WTC11 (cell line): ENCODE data around the gene CDK8. TPM values are rescaled to one million over a fixed set of nuclear protein-coding genes. Genes with fewer than 3 reads are reported as not detected.

ENCODE experiments used
- ATAC-seq: fragments of 200-7000 bp; cut with Tn5 transposase; 2 replicates; pipeline ENCODE4 v1.10.0; 2021; ENCODE audit warnings: mild to moderate bottlenecking, moderate library complexity
- CTCF ChIA-PET: fragments of 300-600 bp; sonication (Branson Sonifier 250); formaldehyde crosslinking; loops from one replicate; lab custom pipeline; 2021; ENCODE audit warnings: antibody characterized with exemption; lab: Charles Lee
- POLR2A ChIA-PET: fragments of 350-600 bp; sonication (Branson Sonifier 250); formaldehyde crosslinking; loops from one replicate; lab custom pipeline; 2021; ENCODE audit warnings: antibody characterized with exemption; lab: Charles Lee
- DNase-seq: peaks from one replicate; pipeline ENCODE4 v3.0.0; 2021; ENCODE audit warnings: low spot score
- H3K27ac Mint-ChIP-seq: 2 replicates; pipeline ENCODE4 v1.8.0; 2021; ENCODE audit warnings: mixed read lengths
- H3K27me3 Mint-ChIP-seq: 2 replicates; pipeline ENCODE4 v1.8.0; 2021; ENCODE audit warnings: low read depth, mild to moderate bottlenecking, moderate library complexity, mixed read lengths
- H3K36me3 Mint-ChIP-seq: 2 replicates; pipeline ENCODE4 v1.8.0; 2021; ENCODE audit warnings: mixed read lengths
- H3K4me1 Mint-ChIP-seq: 2 replicates; pipeline ENCODE4 v1.8.0; 2022; ENCODE audit warnings: mixed read lengths
- H3K4me3 Mint-ChIP-seq: 2 replicates; pipeline ENCODE4 v1.8.0; 2021; ENCODE audit warnings: mild to moderate bottlenecking, moderate library complexity, mixed read lengths
- H3K9me3 Mint-ChIP-seq: 2 replicates; pipeline ENCODE4 v1.8.0; 2021; ENCODE audit warnings: mixed read lengths
- EMX1 ChIP-seq: fragments of 250-450 bp; sonication (Bioruptor Pico); IDR thresholded peaks from 2 replicates; pipeline ENCODE4 v1.8.0; 2021; ENCODE audit warnings: mild to moderate bottlenecking
- FOXJ3 ChIP-seq: sonication (generic); formaldehyde crosslinking; IDR thresholded peaks from 2 replicates; pipeline ENCODE4 v1.9.0; 2021; ENCODE audit warnings: missing genetic modification reagents, mild to moderate bottlenecking, borderline replicate concordance
- FOXP4 ChIP-seq: sonication (generic); formaldehyde crosslinking; IDR thresholded peaks from 2 replicates; pipeline ENCODE4 v1.8.0; 2022; ENCODE audit warnings: mild to moderate bottlenecking, missing genetic modification reagents
- GABPB1 ChIP-seq: sonication (generic); formaldehyde crosslinking; IDR thresholded peaks from 2 replicates; pipeline ENCODE4 v1.8.1; 2023; ENCODE audit warnings: mild to moderate bottlenecking, missing genetic modification reagents
- HMGA2 ChIP-seq: fragments of 250-450 bp; sonication (Bioruptor Pico); IDR thresholded peaks from 2 replicates; pipeline ENCODE4 v1.4.0; 2021; ENCODE audit warnings: mild to moderate bottlenecking, moderate library complexity
- KAT7 ChIP-seq: sonication (generic); formaldehyde crosslinking; IDR thresholded peaks from 2 replicates; pipeline ENCODE4 v1.8.1; 2023; ENCODE audit warnings: missing genetic modification reagents, mild to moderate bottlenecking, borderline replicate concordance
- MLX ChIP-seq: sonication (generic); formaldehyde crosslinking; IDR thresholded peaks from 2 replicates; pipeline ENCODE4 v1.8.1; 2023; ENCODE audit warnings: mild to moderate bottlenecking, missing genetic modification reagents, moderate library complexity
- NFATC4 ChIP-seq: fragments of 250-450 bp; sonication (Bioruptor Pico); IDR thresholded peaks from 2 replicates; pipeline ENCODE4 v1.9.0; 2021; ENCODE audit warnings: mild to moderate bottlenecking
- NFE2L1 ChIP-seq: sonication (generic); formaldehyde crosslinking; IDR thresholded peaks from 2 replicates; pipeline ENCODE4 v1.8.1; 2023; ENCODE audit warnings: missing genetic modification reagents
- OVOL2 ChIP-seq: fragments of 250-450 bp; sonication (Bioruptor Pico); IDR thresholded peaks from 2 replicates; pipeline ENCODE4 v1.9.0; 2021; ENCODE audit warnings: mild to moderate bottlenecking, borderline replicate concordance
- RELA ChIP-seq: sonication (generic); formaldehyde crosslinking; IDR thresholded peaks from 2 replicates; pipeline ENCODE4 v1.8.1; 2022; ENCODE audit warnings: missing genetic modification reagents, mild to moderate bottlenecking, borderline replicate concordance
- SOX15 ChIP-seq: fragments of 250-450 bp; sonication (Bioruptor Pico); IDR thresholded peaks from 2 replicates; pipeline ENCODE4 v1.9.0; 2021; ENCODE audit warnings: mild to moderate bottlenecking
- ZMAT4 ChIP-seq: fragments of 250-450 bp; sonication (Bioruptor Pico); IDR thresholded peaks from 2 replicates; pipeline ENCODE4 v1.9.0; 2021; ENCODE audit warnings: mild to moderate bottlenecking
- ZNF121 ChIP-seq: sonication (generic); formaldehyde crosslinking; IDR thresholded peaks from 2 replicates; pipeline ENCODE4 v1.8.0; 2023; ENCODE audit warnings: missing genetic modification reagents
- ZNF317 ChIP-seq: sonication (generic); formaldehyde crosslinking; IDR thresholded peaks from 2 replicates; pipeline ENCODE4 v1.8.1; 2023; ENCODE audit warnings: low read depth, mild to moderate bottlenecking, moderate library complexity, missing genetic modification reagents, borderline replicate concordance
- total RNA-seq: library from RNA; stranded (reverse); gene quantifications from 3 replicates; pipeline ENCODE4 v1.2.3, GENCODE V29; 2021
- TF ChIP-seq, protein P1 (sequence below): sonication (generic); formaldehyde crosslinking; IDR thresholded peaks from 2 replicates; pipeline ENCODE4 v1.8.1; 2022; ENCODE audit warnings: low read depth, mild to moderate bottlenecking, moderate library complexity, missing genetic modification reagents, borderline replicate concordance
- TF ChIP-seq, protein P2 (sequence below): sonication (generic); formaldehyde crosslinking; conservative IDR thresholded peaks from 2 replicates; pipeline ENCODE4 v1.8.1; 2023; ENCODE audit warnings: mild to moderate bottlenecking, low read depth, missing genetic modification reagents, moderate library complexity
- TF ChIP-seq, protein P3 (sequence below): sonication (generic); formaldehyde crosslinking; IDR thresholded peaks from 2 replicates; pipeline ENCODE4 v1.8.0; 2023; ENCODE audit warnings: missing genetic modification reagents, mild to moderate bottlenecking, borderline replicate concordance

CDK8 gene
- total RNA-seq, 1 experiment from 2014 or later = 21.4 TPM

- ChIA-PET POLR2A (no interaction called here), CTCF (no interaction called here)
- peaks cover 3% of the 10 kb centered on the region; the same call in 1 of the 2 replicates for H3K36me3 Mint-ChIP-seq
- DNase-seq (no peak), ATAC-seq (no peak)
- no peak overlapping the region for H3K27ac Mint-ChIP-seq
- TF ChIP-seq OVOL2 (CRISPR knock-in tag) = no peak
- TF ChIP-seq KAT7 (CRISPR knock-in tag) = no peak
- TF ChIP-seq, protein P1, sequence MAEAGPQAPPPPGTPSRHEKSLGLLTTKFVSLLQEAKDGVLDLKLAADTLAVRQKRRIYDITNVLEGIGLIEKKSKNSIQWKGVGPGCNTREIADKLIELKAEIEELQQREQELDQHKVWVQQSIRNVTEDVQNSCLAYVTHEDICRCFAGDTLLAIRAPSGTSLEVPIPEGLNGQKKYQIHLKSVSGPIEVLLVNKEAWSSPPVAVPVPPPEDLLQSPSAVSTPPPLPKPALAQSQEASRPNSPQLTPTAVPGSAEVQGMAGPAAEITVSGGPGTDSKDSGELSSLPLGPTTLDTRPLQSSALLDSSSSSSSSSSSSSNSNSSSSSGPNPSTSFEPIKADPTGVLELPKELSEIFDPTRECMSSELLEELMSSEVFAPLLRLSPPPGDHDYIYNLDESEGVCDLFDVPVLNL (CRISPR knock-in tag) = no peak
- TF ChIP-seq, protein P2, sequence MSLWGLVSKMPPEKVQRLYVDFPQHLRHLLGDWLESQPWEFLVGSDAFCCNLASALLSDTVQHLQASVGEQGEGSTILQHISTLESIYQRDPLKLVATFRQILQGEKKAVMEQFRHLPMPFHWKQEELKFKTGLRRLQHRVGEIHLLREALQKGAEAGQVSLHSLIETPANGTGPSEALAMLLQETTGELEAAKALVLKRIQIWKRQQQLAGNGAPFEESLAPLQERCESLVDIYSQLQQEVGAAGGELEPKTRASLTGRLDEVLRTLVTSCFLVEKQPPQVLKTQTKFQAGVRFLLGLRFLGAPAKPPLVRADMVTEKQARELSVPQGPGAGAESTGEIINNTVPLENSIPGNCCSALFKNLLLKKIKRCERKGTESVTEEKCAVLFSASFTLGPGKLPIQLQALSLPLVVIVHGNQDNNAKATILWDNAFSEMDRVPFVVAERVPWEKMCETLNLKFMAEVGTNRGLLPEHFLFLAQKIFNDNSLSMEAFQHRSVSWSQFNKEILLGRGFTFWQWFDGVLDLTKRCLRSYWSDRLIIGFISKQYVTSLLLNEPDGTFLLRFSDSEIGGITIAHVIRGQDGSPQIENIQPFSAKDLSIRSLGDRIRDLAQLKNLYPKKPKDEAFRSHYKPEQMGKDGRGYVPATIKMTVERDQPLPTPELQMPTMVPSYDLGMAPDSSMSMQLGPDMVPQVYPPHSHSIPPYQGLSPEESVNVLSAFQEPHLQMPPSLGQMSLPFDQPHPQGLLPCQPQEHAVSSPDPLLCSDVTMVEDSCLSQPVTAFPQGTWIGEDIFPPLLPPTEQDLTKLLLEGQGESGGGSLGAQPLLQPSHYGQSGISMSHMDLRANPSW = no peak
- no peak for TF ChIP-seq ZNF121 (CRISPR knock-in tag)
- TF ChIP-seq SOX15 (CRISPR knock-in tag) = no peak
- TF ChIP-seq, protein P3, sequence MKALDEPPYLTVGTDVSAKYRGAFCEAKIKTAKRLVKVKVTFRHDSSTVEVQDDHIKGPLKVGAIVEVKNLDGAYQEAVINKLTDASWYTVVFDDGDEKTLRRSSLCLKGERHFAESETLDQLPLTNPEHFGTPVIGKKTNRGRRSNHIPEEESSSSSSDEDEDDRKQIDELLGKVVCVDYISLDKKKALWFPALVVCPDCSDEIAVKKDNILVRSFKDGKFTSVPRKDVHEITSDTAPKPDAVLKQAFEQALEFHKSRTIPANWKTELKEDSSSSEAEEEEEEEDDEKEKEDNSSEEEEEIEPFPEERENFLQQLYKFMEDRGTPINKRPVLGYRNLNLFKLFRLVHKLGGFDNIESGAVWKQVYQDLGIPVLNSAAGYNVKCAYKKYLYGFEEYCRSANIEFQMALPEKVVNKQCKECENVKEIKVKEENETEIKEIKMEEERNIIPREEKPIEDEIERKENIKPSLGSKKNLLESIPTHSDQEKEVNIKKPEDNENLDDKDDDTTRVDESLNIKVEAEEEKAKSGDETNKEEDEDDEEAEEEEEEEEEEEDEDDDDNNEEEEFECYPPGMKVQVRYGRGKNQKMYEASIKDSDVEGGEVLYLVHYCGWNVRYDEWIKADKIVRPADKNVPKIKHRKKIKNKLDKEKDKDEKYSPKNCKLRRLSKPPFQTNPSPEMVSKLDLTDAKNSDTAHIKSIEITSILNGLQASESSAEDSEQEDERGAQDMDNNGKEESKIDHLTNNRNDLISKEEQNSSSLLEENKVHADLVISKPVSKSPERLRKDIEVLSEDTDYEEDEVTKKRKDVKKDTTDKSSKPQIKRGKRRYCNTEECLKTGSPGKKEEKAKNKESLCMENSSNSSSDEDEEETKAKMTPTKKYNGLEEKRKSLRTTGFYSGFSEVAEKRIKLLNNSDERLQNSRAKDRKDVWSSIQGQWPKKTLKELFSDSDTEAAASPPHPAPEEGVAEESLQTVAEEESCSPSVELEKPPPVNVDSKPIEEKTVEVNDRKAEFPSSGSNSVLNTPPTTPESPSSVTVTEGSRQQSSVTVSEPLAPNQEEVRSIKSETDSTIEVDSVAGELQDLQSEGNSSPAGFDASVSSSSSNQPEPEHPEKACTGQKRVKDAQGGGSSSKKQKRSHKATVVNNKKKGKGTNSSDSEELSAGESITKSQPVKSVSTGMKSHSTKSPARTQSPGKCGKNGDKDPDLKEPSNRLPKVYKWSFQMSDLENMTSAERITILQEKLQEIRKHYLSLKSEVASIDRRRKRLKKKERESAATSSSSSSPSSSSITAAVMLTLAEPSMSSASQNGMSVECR (CRISPR knock-in tag) = no peak
- no peak for TF ChIP-seq RELA (CRISPR knock-in tag)
- no peak for TF ChIP-seq FOXJ3 (CRISPR knock-in tag)
- no peak for TF ChIP-seq ZMAT4 (CRISPR knock-in tag)
- no peak for TF ChIP-seq FOXP4 (CRISPR knock-in tag)
- no peak for TF ChIP-seq GABPB1 (CRISPR knock-in tag)
- no peak for TF ChIP-seq EMX1 (CRISPR knock-in tag)
- no peak for TF ChIP-seq NFE2L1 (CRISPR knock-in tag)
- TF ChIP-seq MLX (CRISPR knock-in tag) = no peak
- TF ChIP-seq HMGA2 (CRISPR knock-in tag) = no peak
- TF ChIP-seq ZNF317 (CRISPR knock-in tag) = no peak
- TF ChIP-seq NFATC4 (CRISPR knock-in tag) = no peak
- H3K9me3 Mint-ChIP-seq = no peaks in the 10 kb centered on the region
- no peak overlapping the region for H3K4me3 Mint-ChIP-seq
- peaks cover 9% of the 10 kb centered on the region for H3K4me1 Mint-ChIP-seq
- H3K27me3 Mint-ChIP-seq = no peaks in the 10 kb centered on the region
Measured at GRCh38 chr13:26343816-26344215, 89.9 kb downstream of the CDK8 start.
